Vagina (tissue), 2 donors: Measurements from ENCODE around the gene ATP2A3. TPM values are rescaled to one million over a fixed set of nuclear protein-coding genes. Genes with fewer than 3 reads are reported as not detected.

Source experiments
- DNase-seq, 2 donors: peaks; one replicate each; pipeline ENCODE4 v3.0.0-alpha.2; 2017; ENCODE audit errors: extremely low spot score in 2 of 2
- H3K27ac ChIP-seq: fragments of 200-600 bp; sonication (generic); one replicate; pipeline ENCODE4 v1.5.1; 2019
- H3K27me3 ChIP-seq: fragments of 200-600 bp; sonication (generic); one replicate; pipeline ENCODE4 v1.5.1; 2019
- H3K36me3 ChIP-seq, 2 donors: fragments of 200-600 bp; sonication (generic); one replicate each; pipeline ENCODE4 v1.5.1; 2017 to 2019
- H3K4me1 ChIP-seq: fragments of 200-600 bp; sonication (generic); one replicate; pipeline ENCODE4 v1.5.1; 2019
- H3K4me3 ChIP-seq, 2 donors: fragments of 200-600 bp; sonication (generic); 1 replicate in 1 of 2; 2 replicates in 1 of 2; pipeline ENCODE4 v1.5.1; 2016 to 2019
- H3K9me3 ChIP-seq: fragments of 200-600 bp; sonication (generic); one replicate; pipeline ENCODE4 v1.5.1; 2019
- POLR2A ChIP-seq, 2 donors: fragments of 450-650 bp; IDR thresholded peaks; one replicate each; pipeline ENCODE4 v1.6.1; 2017; ENCODE audit warnings: antibody characterized with exemption in 2 of 2, mild to moderate bottlenecking in 2 of 2, moderate library complexity in 2 of 2
- POLR2AphosphoS5 ChIP-seq, 2 donors: sonication (generic); formaldehyde crosslinking; IDR thresholded peaks; one replicate each; pipeline ENCODE4 v1.9.0; 2017; ENCODE audit warnings: antibody characterized with exemption in 2 of 2, mild to moderate bottlenecking in 2 of 2, low read depth in 1 of 2; ENCODE audit not compliant: insufficient read depth in 1 of 2
- intact Hi-C: fragments of 100-400 bp; cut with DNase I; formaldehyde crosslinking; loops from one replicate; pipeline ENCODE4 v1.15.1; 2023
- total RNA-seq: library from RNA; depleted of rRNA; stranded (reverse); fragments of >200 nt; gene quantifications from one replicate; pipeline ENCODE4 v1.2.3, GENCODE V29; 2016
- TF ChIP-seq, protein P1 (sequence below), 3 experiments: fragments of 450-650 bp in 2 of 3; fragments of 200-600 bp in 1 of 3; sonication (generic) in 1 of 3; IDR thresholded peaks; one replicate each; pipeline ENCODE4 v1.5.1; 2017 to 2019; ENCODE audit warnings: antibody characterized with exemption in 3 of 3, mild to moderate bottlenecking in 2 of 3, moderate library complexity in 2 of 3

Gene ATP2A3
- total RNA-seq, 1 donor from 2014 or later: 15.5 TPM

DNA sequence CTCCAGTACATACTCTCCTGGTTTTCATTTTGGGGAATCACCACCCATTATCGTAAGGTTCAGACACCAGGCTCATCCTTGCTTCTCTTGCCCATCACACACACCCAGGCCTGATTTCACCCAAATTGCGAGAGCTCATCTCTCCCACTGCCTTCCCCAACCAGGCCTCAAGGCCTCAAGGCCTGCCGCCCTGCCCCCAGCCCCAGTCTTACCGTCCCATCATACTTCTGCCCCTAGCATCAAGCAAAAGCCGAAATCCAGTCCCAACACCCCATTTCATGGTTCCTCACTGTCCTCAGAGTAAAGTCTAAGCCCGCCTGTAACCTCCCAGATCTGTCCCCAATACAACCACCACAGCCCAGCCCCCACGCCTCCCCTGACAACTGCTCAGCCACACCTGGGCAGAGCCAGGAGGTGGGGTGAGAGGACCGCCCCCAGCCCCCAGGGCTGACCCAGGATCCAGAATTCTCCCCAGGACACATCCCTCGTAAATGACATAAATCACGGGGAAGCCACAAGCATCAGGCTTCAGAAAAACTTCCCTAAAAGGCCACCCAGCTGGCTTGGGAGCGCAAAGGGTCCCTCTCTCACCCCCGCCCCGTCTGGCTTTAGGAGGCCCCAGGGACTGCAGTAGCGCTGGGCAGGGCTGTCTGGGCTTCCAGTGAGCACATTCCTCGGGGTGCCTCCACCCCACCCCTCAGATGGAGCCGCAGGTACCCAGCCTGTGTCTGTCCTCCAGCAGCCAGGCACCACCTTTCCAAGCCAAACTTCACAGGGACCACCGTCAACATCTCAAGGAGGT lies 38.4 kb downstream of the ATP2A3 start:
- Histone ChIP-seq H3K4me3 (no peak overlapping the region), H3K9me3 (no peaks in the 10 kb centered on the region), H3K4me1 (no peaks in the 10 kb centered on the region), H3K27ac (no peak overlapping the region), H3K36me3 (no peaks in the 10 kb centered on the region), H3K27me3 (no peaks in the 10 kb centered on the region)
- intact Hi-C loops: no loop called here
- TF ChIP-seq POLR2AphosphoS5 (IDR thresholded peaks at IDR 0.05; ENCODE audit: insufficient read depth in 1 of 2, low read depth in 1 of 2) (no peak), POLR2A (IDR thresholded peaks at IDR 0.05) (no peak)
- TF ChIP-seq, protein P1, sequence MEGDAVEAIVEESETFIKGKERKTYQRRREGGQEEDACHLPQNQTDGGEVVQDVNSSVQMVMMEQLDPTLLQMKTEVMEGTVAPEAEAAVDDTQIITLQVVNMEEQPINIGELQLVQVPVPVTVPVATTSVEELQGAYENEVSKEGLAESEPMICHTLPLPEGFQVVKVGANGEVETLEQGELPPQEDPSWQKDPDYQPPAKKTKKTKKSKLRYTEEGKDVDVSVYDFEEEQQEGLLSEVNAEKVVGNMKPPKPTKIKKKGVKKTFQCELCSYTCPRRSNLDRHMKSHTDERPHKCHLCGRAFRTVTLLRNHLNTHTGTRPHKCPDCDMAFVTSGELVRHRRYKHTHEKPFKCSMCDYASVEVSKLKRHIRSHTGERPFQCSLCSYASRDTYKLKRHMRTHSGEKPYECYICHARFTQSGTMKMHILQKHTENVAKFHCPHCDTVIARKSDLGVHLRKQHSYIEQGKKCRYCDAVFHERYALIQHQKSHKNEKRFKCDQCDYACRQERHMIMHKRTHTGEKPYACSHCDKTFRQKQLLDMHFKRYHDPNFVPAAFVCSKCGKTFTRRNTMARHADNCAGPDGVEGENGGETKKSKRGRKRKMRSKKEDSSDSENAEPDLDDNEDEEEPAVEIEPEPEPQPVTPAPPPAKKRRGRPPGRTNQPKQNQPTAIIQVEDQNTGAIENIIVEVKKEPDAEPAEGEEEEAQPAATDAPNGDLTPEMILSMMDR (IDR thresholded peaks at IDR 0.05): no peak
- DNase-seq: no peak

DNA sequence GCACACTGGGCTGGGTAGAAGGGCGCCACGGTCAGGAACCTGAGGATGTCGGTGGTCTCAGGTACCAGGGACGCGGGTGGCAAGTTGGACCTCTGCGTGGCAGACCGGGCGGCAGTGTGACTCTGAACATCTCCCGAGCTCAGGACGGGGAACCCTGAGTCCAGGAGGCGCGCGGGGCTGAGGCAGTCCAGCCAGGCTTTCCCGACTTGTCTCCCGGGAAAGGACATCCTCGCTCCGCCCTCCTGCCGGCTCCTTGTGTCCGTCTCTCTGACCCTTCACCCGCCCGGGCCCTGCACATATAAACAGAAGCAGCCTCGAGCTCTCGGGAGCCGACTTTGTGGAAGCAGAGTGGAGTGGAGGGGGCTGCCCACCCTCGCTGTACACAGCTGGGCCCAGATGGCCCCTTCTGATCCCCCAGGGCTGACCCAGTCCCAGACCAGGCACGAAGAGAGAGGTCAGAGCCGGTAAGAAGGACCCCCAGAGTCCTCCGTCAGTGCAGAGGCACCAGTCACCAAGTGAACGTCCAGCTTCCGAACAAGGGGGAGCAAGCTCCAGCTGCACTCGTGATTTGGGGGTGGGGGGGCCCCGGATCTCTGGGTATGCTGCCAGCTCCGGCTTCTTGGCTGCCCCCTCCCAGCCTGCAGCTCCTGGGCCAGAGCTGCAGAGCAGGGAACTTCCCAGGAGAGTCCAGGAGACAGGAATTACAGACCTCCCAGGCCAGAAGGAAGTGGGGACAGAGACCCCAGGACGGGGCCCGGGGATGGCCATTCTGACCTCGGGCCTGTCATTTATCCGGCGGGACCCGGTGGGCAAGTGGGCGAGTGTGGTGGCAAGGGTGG lies 39.5 kb downstream of the ATP2A3 start:
- DNase-seq: no peak
- no peaks in the 10 kb centered on the region for H3K36me3 ChIP-seq
- no peak overlapping the region for H3K4me3 ChIP-seq
- TF ChIP-seq POLR2AphosphoS5 (IDR thresholded peaks at IDR 0.05; ENCODE audit: insufficient read depth in 1 of 2, low read depth in 1 of 2): no peak
- no peak for TF ChIP-seq POLR2A (IDR thresholded peaks at IDR 0.05)
- TF ChIP-seq, protein P1 (IDR thresholded peaks at IDR 0.05): no peak
- no peaks in the 10 kb centered on the region for H3K27me3 ChIP-seq
- no peak overlapping the region for H3K27ac ChIP-seq
- H3K4me1 ChIP-seq: no peaks in the 10 kb centered on the region
- H3K9me3 ChIP-seq: no peaks in the 10 kb centered on the region
- intact Hi-C loops: no loop called here

DNA sequence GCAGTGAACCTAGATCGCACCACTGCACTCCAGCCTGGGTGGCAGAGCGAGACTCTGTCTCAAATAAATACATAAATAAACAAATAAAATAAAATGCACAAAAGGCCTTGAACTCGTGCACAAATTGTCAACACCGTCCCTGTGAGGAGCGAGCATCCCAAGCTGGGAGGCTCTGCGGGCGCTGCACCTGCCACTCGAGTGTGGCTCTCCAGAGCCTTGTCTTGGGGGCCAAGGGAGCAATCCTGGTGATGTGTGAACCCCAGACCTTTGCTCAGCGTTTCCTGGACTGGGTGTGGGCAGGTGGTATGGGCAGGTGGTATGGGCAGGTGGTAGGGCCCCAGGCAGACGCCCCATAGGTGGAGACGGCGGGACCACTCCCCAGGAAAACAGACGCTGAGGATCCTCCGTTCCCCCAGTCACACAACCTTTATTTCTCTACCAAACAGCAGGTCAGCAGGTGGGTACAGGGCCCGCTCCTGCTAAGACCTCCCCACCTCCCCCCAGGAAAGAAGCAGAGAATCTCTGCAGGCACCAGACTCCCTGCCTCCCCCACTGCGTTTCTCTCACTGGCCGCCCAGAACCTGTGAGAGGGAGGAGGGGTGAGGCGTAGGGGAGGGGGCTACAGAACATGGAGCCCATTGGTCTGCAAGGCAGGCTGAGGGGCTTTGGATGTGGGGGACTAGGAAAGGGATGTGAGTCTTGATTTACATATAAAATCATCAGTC lies 40.6 kb downstream of the ATP2A3 start:
- no peak overlapping the region for H3K4me3 ChIP-seq
- H3K4me1 ChIP-seq: no peaks in the 10 kb centered on the region
- DNase-seq: no peak
- no peaks in the 10 kb centered on the region for H3K36me3 ChIP-seq
- H3K27ac ChIP-seq: no peak overlapping the region
- no peaks in the 10 kb centered on the region for H3K9me3 ChIP-seq
- no peak for TF ChIP-seq POLR2A (IDR thresholded peaks at IDR 0.05)
- TF ChIP-seq, protein P1 (IDR thresholded peaks at IDR 0.05): no peak
- H3K27me3 ChIP-seq: no peaks in the 10 kb centered on the region
- intact Hi-C loops: no loop called here

DNA sequence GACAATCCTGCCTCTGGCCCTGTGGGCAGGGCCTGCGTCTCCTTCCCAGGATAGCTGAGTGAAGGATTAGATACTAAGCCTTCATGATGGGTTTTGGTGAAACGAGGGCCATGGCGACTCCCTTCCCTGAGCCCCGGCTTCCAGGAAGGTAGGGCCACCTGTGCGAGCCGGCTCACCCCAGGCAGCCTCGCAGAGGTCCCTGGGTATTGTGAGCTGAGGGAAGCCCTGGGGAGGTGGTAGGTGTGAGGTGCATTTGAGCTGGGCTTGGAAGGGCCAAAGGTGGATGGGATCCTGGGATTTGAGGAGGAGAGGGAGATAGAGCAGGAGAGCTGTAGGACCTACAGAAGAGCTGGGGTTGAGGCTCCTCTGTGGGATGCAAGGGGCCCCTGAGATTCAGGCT lies 41.5 kb downstream of the ATP2A3 start:
- Histone ChIP-seq H3K9me3 (no peaks in the 10 kb centered on the region), H3K27me3 (no peaks in the 10 kb centered on the region), H3K4me3 (no peak overlapping the region), H3K4me1 (no peaks in the 10 kb centered on the region), H3K36me3 (no peaks in the 10 kb centered on the region), H3K27ac (no peak overlapping the region)
- intact Hi-C loops: no loop called here
- TF ChIP-seq POLR2A (IDR thresholded peaks at IDR 0.05) (no peak), POLR2AphosphoS5 (IDR thresholded peaks at IDR 0.05; ENCODE audit: insufficient read depth in 1 of 2, low read depth in 1 of 2) (no peak)
- TF ChIP-seq, protein P1 (IDR thresholded peaks at IDR 0.05): no peak
- DNase-seq: no peak
